DOHH2 (cell line): ENCODE data around the gene NRROS.
"Not testable (repeated sequence)": the region's sequence is repeated elsewhere in the genome, so short reads cannot be mapped to it uniquely, and the experiment has no call there.

Source experiments
- H3F3A ChIP-seq: fragments of 200-600 bp; sonication (generic), shearing (Covaris generic); 2 replicates; pipeline ENCODE4 v1.6.0; 2016; ENCODE audit warnings: antibody characterized with exemption, mild to moderate bottlenecking; ENCODE audit not compliant: control insufficient read depth, insufficient read depth
- H3K27ac ChIP-seq: fragments of 200-600 bp; sonication (generic); 2 replicates; pipeline ENCODE4 v1.5.1; 2014; ENCODE audit warnings: low read depth, mild to moderate bottlenecking, low read length, moderate library complexity
- H3K27me3 ChIP-seq: fragments of 200-600 bp; sonication (generic); 2 replicates; pipeline ENCODE4 v1.6.1; 2014; ENCODE audit warnings: mild to moderate bottlenecking, low read length, mixed read lengths; ENCODE audit not compliant: control insufficient read depth
- H3K36me3 ChIP-seq: fragments of 200-600 bp; sonication (generic); 2 replicates; pipeline ENCODE4 v1.6.1; 2014; ENCODE audit warnings: mild to moderate bottlenecking, low read length, moderate library complexity, mixed read lengths; ENCODE audit not compliant: control insufficient read depth
- H3K4me1 ChIP-seq: fragments of 200-600 bp; sonication (generic); 2 replicates; pipeline ENCODE4 v1.6.1; 2014; ENCODE audit warnings: mild to moderate bottlenecking, low read length, mixed read lengths; ENCODE audit not compliant: control insufficient read depth
- H3K4me2 ChIP-seq: fragments of 200-600 bp; sonication (generic); 2 replicates; pipeline ENCODE4 v1.6.0; 2014; ENCODE audit warnings: mild to moderate bottlenecking, low read length, moderate library complexity
- H3K4me3 ChIP-seq: fragments of 200-600 bp; sonication (generic); 2 replicates; pipeline ENCODE4 v1.5.1; 2014; ENCODE audit warnings: mild to moderate bottlenecking, low read length, mixed read lengths
- H3K79me2 ChIP-seq: fragments of 200-600 bp; sonication (generic); 2 replicates; pipeline ENCODE4 v1.6.1; 2014; ENCODE audit warnings: mild to moderate bottlenecking, low read length, mixed read lengths; ENCODE audit not compliant: control insufficient read depth
- H3K9me2 ChIP-seq: fragments of 200-600 bp; sonication (generic); replicated peaks from 2 replicates; pipeline ENCODE4 v1.6.1; 2014; ENCODE audit warnings: mild to moderate bottlenecking, low read length, mixed read lengths; ENCODE audit not compliant: control insufficient read depth
- H3K9me3 ChIP-seq: fragments of 200-600 bp; sonication (generic); 2 replicates; pipeline ENCODE4 v1.6.1; 2014; ENCODE audit warnings: antibody characterized with exemption, low read length, mixed read lengths; ENCODE audit not compliant: control insufficient read depth, insufficient read depth
- H4K20me1 ChIP-seq: fragments of 200-600 bp; sonication (generic); 2 replicates; pipeline ENCODE4 v1.6.0; 2014; ENCODE audit warnings: low read depth, mild to moderate bottlenecking, antibody characterized with exemption, low read length, moderate library complexity; ENCODE audit not compliant: control insufficient read depth, insufficient read depth
- CTCF ChIP-seq: fragments of 200-600 bp; sonication (generic); IDR thresholded peaks from one replicate; pipeline ENCODE4 v1.5.1; 2014; ENCODE audit warnings: antibody characterized with exemption, mild to moderate bottlenecking, low read depth, low read length; ENCODE audit not compliant: poor library complexity, severe bottlenecking
- EZH2phosphoT487 ChIP-seq: fragments of 200-600 bp; sonication (generic); IDR thresholded peaks from 2 replicates; pipeline ENCODE4 v1.6.1; 2017; ENCODE audit warnings: borderline replicate concordance, mild to moderate bottlenecking, antibody characterized with exemption, low read length, moderate library complexity, mixed read lengths

The NRROS gene

GRCh38 chr3:196639483-196640296, at the start of gene NRROS:
NRROS (plus strand) TSS chr3:196639694; CDS start chr3:196654540, 14,846 bp downstream.
- H4K20me1 ChIP-seq, result no peaks in the 10 kb centered on the region
- peak within 1 kb of the TSS; percentile 98 for H3K4me2 ChIP-seq
- H3K36me3 ChIP-seq, result no peaks in the 10 kb centered on the region
- H3K4me1 ChIP-seq, result peaks cover 42% of the 10 kb centered on the region
- H3K27me3 ChIP-seq, result peaks cover 82% of the 10 kb centered on the region
- H3K4me3 ChIP-seq, result peak within 1 kb of the TSS; percentile 72
- no peaks in the 10 kb centered on the region for H3K9me2 ChIP-seq
- H3K79me2 ChIP-seq, result no peaks in the 10 kb centered on the region
- peaks cover 3% of the 10 kb centered on the region; the same call in 1 of the 2 replicates for H3F3A ChIP-seq
- no peak within 1 kb of the TSS for H3K27ac ChIP-seq
- no peaks in the 10 kb centered on the region for H3K9me3 ChIP-seq
- TF ChIP-seq EZH2phosphoT487 (peak; percentile 54; the same call in 1 of the 2 replicates), CTCF (peak; percentile 8)

GRCh38 chr3:196590279-196590678, 49.2 kb upstream of the NRROS start:
- Histone ChIP-seq H4K20me1 (peaks cover 5% of the 10 kb centered on the region; the same call in 1 of the 2 replicates), H3K9me2 (no peaks in the 10 kb centered on the region), H3K4me3 (no peak overlapping the region), H3K9me3 (no peaks in the 10 kb centered on the region), H3K79me2 (no peaks in the 10 kb centered on the region), H3K27me3 (no peaks in the 10 kb centered on the region), H3F3A (no peaks in the 10 kb centered on the region), H3K4me1 (no peaks in the 10 kb centered on the region), H3K27ac (no peak overlapping the region), H3K36me3 (peaks cover 21% of the 10 kb centered on the region), H3K4me2 (no peak overlapping the region)
- TF ChIP-seq CTCF, result no peak
- no peak for TF ChIP-seq EZH2phosphoT487

- no peak overlapping the region for H3K27ac ChIP-seq
- H3K4me1 ChIP-seq, result no peaks in the 10 kb centered on the region
- no peaks in the 10 kb centered on the region for H3K79me2 ChIP-seq
- H3K4me2 ChIP-seq, result no peak overlapping the region
- no peaks in the 10 kb centered on the region for H3K9me2 ChIP-seq
- no peaks in the 10 kb centered on the region for H3K36me3 ChIP-seq
- H3K9me3 ChIP-seq, result no peaks in the 10 kb centered on the region
- H3K4me3 ChIP-seq, result no peak overlapping the region
- H4K20me1 ChIP-seq, result no peaks in the 10 kb centered on the region
- peaks cover 8% of the 10 kb centered on the region for H3K27me3 ChIP-seq
- H3F3A ChIP-seq, result no peaks in the 10 kb centered on the region
- TF ChIP-seq EZH2phosphoT487, result no peak
- TF ChIP-seq CTCF, result no peak
These were observed 43.1 kb upstream of the NRROS start for GRCh38 chr3:196596355-196596754.

GRCh38 chr3:196597971-196598733, 41.3 kb upstream of the NRROS start:
- not testable (repeated sequence) for H3K9me2 ChIP-seq, H3K4me2 ChIP-seq, H3K36me3 ChIP-seq, H3K27me3 ChIP-seq, H3K4me1 ChIP-seq, H3F3A ChIP-seq, H3K4me3 ChIP-seq, H3K79me2 ChIP-seq, H4K20me1 ChIP-seq, H3K27ac ChIP-seq, H3K9me3 ChIP-seq
